GM18951 (cell line): ENCODE data around the gene PIMREG.

Experiments used
- POLR2A ChIP-seq: IDR thresholded peaks from 4 replicates; pipeline ENCODE4 v1.6.1; 2011; ENCODE audit warnings: mild to moderate bottlenecking; ENCODE audit not compliant: insufficient read length, insufficient read depth; ENCODE audit errors: extremely low read depth
- in situ Hi-C: fragments of 300-500 bp; cut with MboI; formaldehyde crosslinking; loops from one replicate; pipeline ENCODE4 v1.12.0; 2022; ENCODE audit warnings: low sequenced_read_pairs, mixed read lengths, inconsistent platforms; ENCODE audit not compliant: unreplicated experiment

PIMREG gene

GRCh38 chr17:6485646-6486412, 41.6 kb downstream of the PIMREG start:
- in situ Hi-C loops: no loop called here
- no peak for TF ChIP-seq POLR2A

GRCh38 chr17:6487251-6488007, 43.2 kb downstream of the PIMREG start:
- TF ChIP-seq POLR2A: no peak
- in situ Hi-C loops: no loop called here

- no peak for TF ChIP-seq POLR2A
- in situ Hi-C loops: no loop called here
These were observed 43.8 kb downstream of the PIMREG start for GRCh38 chr17:6488008-6488539.

GRCh38 chr17:6489016-6489550, 44.8 kb downstream of the PIMREG start:
- in situ Hi-C loops: no loop called here
- TF ChIP-seq POLR2A: no peak

- no peak for TF ChIP-seq POLR2A
- in situ Hi-C loops: no loop called here
These were observed 46.9 kb downstream of the PIMREG start for GRCh38 chr17:6491071-6491700.

- TF ChIP-seq POLR2A: no peak
- in situ Hi-C loops: no loop called here
These were observed 48.8 kb downstream of the PIMREG start for GRCh38 chr17:6492892-6493674.

- no peak for TF ChIP-seq POLR2A
- in situ Hi-C loops: no loop called here
These were observed 50.1 kb downstream of the PIMREG start for GRCh38 chr17:6494239-6494941.

- TF ChIP-seq POLR2A: no peak
- in situ Hi-C loops: no loop called here
These were observed 51.3 kb downstream of the PIMREG start for GRCh38 chr17:6495450-6496115.

- no peak for TF ChIP-seq POLR2A
- in situ Hi-C loops: no loop called here
These were observed 51.8 kb downstream of the PIMREG start for GRCh38 chr17:6496116-6496481.

GRCh38 chr17:6496640-6497441, 52.6 kb downstream of the PIMREG start:
- TF ChIP-seq POLR2A: no peak
- in situ Hi-C loops: no loop called here
